H1 (cell line): ENCODE data around the gene MMS19. TPM values are rescaled to one million over a fixed set of nuclear protein-coding genes. Genes with fewer than 3 reads are reported as not detected.

Experiments
- RBBP5 ChIP-seq: IDR thresholded peaks from 2 replicates; pipeline ENCODE4 v1.7.1; 2012; ENCODE audit warnings: low read depth, mild to moderate bottlenecking, inconsistent platforms, low read length, moderate library complexity, borderline replicate concordance
- SP4 ChIP-seq: IDR thresholded peaks from 2 replicates; pipeline ENCODE4 v1.6.1; 2012; ENCODE audit warnings: low read length, inconsistent platforms
- ZNF274 ChIP-seq: IDR thresholded peaks from 2 replicates; pipeline ENCODE4 v1.7.0; 2012; ENCODE audit warnings: low read length, borderline replicate concordance; ENCODE audit errors: extremely low read depth
- polyA plus RNA-seq, 7 experiments: library from polyadenylated mRNA; depleted of rRNA in 3 of 7; stranded (reverse) in 5 of 7; unstranded in 2 of 7; fragments of >200 nt in 5 of 7; fragments of 200-250 nt in 2 of 7; gene quantifications; 1 replicate in 5 of 7; 2 replicates in 1 of 7; 4 replicates in 1 of 7; pipeline versions ENCODE4 v1.2.1 to v1.2.3, GENCODE V29; 2011 to 2013; ENCODE audit warnings: missing spikeins in 2 of 7, mixed read lengths in 2 of 7
- total RNA-seq: library from RNA; stranded (reverse); fragmentation: NEBNext Ultra II Directional; extraction: Animal tissue kit (Norgen Biotek cat#: 25700); gene quantifications from 2 replicates; pipeline ENCODE4 v1.2.1, GENCODE V29; 2021
- TF ChIP-seq, protein P1 (sequence below): fragments of 300-600 bp; sonication (generic); IDR thresholded peaks from 2 replicates; pipeline ENCODE4 v1.7.1; 2012; ENCODE audit warnings: low read length, moderate library complexity, mild to moderate bottlenecking, inconsistent platforms; ENCODE audit not compliant: insufficient replicate concordance
- TF ChIP-seq, protein P2 (sequence below), 3 experiments: IDR thresholded peaks; 1 replicate in 2 of 3; 2 replicates in 1 of 3; pipeline versions ENCODE4 v1.5.1 to v1.6.1; 2011; ENCODE audit warnings: low read length in 3 of 3, mild to moderate bottlenecking in 3 of 3, inconsistent platforms in 2 of 3, low read depth in 1 of 3, moderate library complexity in 1 of 3; ENCODE audit not compliant: insufficient read depth in 1 of 3; ENCODE audit errors: control extremely low read depth in 1 of 3

Gene MMS19
- total and polyA plus RNA-seq, 2 of the 8 experiments (the other 6 are each of a cell fraction or from before 2014, with no cell fraction given): 130 to 221 TPM

DNA sequence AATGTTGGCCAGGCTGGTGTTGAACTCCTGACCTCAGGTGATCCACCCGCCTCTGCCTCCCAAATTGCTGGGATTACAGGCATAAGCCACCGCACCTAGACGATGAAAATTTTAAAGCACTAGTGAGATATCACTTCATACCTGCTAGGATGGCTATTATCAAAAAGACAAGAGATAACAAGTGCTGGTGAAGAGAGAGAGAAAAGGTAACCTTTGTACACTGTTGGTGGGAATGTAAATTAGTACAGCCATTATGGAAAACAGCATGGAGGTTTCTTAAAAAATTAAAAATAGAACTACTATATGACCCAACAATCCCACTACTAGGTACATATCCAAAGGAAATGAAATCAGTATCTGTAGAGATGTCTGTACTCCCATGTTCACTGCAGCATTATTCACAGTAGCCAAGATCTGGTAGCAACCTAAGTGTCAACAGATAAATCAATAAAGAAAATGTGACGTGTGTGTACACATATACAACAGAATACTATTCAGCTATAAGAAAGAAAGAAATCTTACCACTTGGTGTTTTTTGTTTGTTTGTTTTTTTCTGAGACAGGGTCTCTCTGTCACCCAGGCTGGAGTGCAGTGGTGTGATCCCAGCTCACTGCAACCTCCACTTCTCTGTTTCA is 12.5 kb downstream of the MMS19 start (continued):
- TF ChIP-seq, protein P1, sequence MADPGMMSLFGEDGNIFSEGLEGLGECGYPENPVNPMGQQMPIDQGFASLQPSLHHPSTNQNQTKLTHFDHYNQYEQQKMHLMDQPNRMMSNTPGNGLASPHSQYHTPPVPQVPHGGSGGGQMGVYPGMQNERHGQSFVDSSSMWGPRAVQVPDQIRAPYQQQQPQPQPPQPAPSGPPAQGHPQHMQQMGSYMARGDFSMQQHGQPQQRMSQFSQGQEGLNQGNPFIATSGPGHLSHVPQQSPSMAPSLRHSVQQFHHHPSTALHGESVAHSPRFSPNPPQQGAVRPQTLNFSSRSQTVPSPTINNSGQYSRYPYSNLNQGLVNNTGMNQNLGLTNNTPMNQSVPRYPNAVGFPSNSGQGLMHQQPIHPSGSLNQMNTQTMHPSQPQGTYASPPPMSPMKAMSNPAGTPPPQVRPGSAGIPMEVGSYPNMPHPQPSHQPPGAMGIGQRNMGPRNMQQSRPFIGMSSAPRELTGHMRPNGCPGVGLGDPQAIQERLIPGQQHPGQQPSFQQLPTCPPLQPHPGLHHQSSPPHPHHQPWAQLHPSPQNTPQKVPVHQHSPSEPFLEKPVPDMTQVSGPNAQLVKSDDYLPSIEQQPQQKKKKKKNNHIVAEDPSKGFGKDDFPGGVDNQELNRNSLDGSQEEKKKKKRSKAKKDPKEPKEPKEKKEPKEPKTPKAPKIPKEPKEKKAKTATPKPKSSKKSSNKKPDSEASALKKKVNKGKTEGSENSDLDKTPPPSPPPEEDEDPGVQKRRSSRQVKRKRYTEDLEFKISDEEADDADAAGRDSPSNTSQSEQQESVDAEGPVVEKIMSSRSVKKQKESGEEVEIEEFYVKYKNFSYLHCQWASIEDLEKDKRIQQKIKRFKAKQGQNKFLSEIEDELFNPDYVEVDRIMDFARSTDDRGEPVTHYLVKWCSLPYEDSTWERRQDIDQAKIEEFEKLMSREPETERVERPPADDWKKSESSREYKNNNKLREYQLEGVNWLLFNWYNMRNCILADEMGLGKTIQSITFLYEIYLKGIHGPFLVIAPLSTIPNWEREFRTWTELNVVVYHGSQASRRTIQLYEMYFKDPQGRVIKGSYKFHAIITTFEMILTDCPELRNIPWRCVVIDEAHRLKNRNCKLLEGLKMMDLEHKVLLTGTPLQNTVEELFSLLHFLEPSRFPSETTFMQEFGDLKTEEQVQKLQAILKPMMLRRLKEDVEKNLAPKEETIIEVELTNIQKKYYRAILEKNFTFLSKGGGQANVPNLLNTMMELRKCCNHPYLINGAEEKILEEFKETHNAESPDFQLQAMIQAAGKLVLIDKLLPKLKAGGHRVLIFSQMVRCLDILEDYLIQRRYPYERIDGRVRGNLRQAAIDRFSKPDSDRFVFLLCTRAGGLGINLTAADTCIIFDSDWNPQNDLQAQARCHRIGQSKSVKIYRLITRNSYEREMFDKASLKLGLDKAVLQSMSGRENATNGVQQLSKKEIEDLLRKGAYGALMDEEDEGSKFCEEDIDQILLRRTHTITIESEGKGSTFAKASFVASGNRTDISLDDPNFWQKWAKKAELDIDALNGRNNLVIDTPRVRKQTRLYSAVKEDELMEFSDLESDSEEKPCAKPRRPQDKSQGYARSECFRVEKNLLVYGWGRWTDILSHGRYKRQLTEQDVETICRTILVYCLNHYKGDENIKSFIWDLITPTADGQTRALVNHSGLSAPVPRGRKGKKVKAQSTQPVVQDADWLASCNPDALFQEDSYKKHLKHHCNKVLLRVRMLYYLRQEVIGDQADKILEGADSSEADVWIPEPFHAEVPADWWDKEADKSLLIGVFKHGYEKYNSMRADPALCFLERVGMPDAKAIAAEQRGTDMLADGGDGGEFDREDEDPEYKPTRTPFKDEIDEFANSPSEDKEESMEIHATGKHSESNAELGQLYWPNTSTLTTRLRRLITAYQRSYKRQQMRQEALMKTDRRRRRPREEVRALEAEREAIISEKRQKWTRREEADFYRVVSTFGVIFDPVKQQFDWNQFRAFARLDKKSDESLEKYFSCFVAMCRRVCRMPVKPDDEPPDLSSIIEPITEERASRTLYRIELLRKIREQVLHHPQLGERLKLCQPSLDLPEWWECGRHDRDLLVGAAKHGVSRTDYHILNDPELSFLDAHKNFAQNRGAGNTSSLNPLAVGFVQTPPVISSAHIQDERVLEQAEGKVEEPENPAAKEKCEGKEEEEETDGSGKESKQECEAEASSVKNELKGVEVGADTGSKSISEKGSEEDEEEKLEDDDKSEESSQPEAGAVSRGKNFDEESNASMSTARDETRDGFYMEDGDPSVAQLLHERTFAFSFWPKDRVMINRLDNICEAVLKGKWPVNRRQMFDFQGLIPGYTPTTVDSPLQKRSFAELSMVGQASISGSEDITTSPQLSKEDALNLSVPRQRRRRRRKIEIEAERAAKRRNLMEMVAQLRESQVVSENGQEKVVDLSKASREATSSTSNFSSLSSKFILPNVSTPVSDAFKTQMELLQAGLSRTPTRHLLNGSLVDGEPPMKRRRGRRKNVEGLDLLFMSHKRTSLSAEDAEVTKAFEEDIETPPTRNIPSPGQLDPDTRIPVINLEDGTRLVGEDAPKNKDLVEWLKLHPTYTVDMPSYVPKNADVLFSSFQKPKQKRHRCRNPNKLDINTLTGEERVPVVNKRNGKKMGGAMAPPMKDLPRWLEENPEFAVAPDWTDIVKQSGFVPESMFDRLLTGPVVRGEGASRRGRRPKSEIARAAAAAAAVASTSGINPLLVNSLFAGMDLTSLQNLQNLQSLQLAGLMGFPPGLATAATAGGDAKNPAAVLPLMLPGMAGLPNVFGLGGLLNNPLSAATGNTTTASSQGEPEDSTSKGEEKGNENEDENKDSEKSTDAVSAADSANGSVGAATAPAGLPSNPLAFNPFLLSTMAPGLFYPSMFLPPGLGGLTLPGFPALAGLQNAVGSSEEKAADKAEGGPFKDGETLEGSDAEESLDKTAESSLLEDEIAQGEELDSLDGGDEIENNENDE: no peak
- no peak for TF ChIP-seq RBBP5
- no peak for TF ChIP-seq SP4
- TF ChIP-seq, protein P2, sequence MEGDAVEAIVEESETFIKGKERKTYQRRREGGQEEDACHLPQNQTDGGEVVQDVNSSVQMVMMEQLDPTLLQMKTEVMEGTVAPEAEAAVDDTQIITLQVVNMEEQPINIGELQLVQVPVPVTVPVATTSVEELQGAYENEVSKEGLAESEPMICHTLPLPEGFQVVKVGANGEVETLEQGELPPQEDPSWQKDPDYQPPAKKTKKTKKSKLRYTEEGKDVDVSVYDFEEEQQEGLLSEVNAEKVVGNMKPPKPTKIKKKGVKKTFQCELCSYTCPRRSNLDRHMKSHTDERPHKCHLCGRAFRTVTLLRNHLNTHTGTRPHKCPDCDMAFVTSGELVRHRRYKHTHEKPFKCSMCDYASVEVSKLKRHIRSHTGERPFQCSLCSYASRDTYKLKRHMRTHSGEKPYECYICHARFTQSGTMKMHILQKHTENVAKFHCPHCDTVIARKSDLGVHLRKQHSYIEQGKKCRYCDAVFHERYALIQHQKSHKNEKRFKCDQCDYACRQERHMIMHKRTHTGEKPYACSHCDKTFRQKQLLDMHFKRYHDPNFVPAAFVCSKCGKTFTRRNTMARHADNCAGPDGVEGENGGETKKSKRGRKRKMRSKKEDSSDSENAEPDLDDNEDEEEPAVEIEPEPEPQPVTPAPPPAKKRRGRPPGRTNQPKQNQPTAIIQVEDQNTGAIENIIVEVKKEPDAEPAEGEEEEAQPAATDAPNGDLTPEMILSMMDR (IDR thresholded peaks at IDR 0.05; ENCODE audit: control extremely low read depth in 1 of 3, insufficient read depth in 1 of 3, low read depth in 1 of 3, low read length in 3 of 3): no peak
- no peak for TF ChIP-seq ZNF274
